K562 (cell line): ENCODE results near the gene ZSWIM4. TPM values are rescaled to one million over a fixed set of nuclear protein-coding genes. Genes with fewer than 3 reads are reported as not detected.

Experiments
- ARHGAP35 ChIP-seq: fragments of 450-650 bp; IDR thresholded peaks from 2 replicates; pipeline ENCODE4 v1.6.1; 2018; ENCODE audit not compliant: partially characterized antibody
- ATF7 ChIP-seq: fragments of 450-650 bp; IDR thresholded peaks from 2 replicates; pipeline ENCODE4 v1.7.1; 2014; ENCODE audit warnings: mild to moderate bottlenecking, moderate library complexity
- BACH1 ChIP-seq: fragments of 200-800 bp; sonication (Bioruptor generic); IDR thresholded peaks from 2 replicates; pipeline ENCODE4 v1.6.1; 2016; ENCODE audit warnings: missing genetic modification characterization, missing compliant biosample characterization
- EP300 ChIP-seq: IDR thresholded peaks from 2 replicates; pipeline ENCODE4 v1.6.1; 2012; ENCODE audit warnings: low read length, improper control_type of control experiment
- FOXM1 ChIP-seq, 2 experiments: fragments of 450-650 bp in 1 of 2; sonication (generic) in 1 of 2; formaldehyde crosslinking in 1 of 2; IDR thresholded peaks; 2 replicates each; pipeline versions ENCODE4 v1.6.1 to v1.9.0; 2017 to 2022; ENCODE audit warnings: low read depth in 2 of 2, mild to moderate bottlenecking in 2 of 2, missing genetic modification reagents in 1 of 2, moderate library complexity in 1 of 2
- GTF2E2 ChIP-seq: fragments of 200-800 bp; sonication (Bioruptor generic); IDR thresholded peaks from 2 replicates; pipeline ENCODE4 v1.6.1; 2016; ENCODE audit warnings: missing genetic modification characterization, missing compliant biosample characterization
- HCFC1 ChIP-seq: IDR thresholded peaks from 2 replicates; pipeline ENCODE4 v1.6.1; 2012; ENCODE audit warnings: low read depth, low read length, improper control_type of control experiment
- HSF4 ChIP-seq: fragments of 250-450 bp; sonication (Bioruptor Pico); IDR thresholded peaks from 2 replicates; pipeline ENCODE4 v2.1.2; 2022; ENCODE audit warnings: mild to moderate bottlenecking, moderate library complexity, borderline replicate concordance
- MBD2 ChIP-seq: sonication (generic); IDR thresholded peaks from 2 replicates; pipeline ENCODE4 v1.6.1; 2016; ENCODE audit warnings: low read depth, borderline replicate concordance
- MCM2 ChIP-seq: fragments of 450-650 bp; IDR thresholded peaks from 2 replicates; pipeline ENCODE4 v1.6.1; 2017; ENCODE audit warnings: low read depth, mild to moderate bottlenecking
- MIER1 ChIP-seq: fragments of 450-650 bp; IDR thresholded peaks from 2 replicates; pipeline ENCODE4 v1.6.1; 2016; ENCODE audit warnings: antibody characterized with exemption, mild to moderate bottlenecking, low read depth
- MTF1 ChIP-seq: fragments of 250-450 bp; sonication (Bioruptor Pico); IDR thresholded peaks from 2 replicates; pipeline ENCODE4 v1.9.0; 2021; ENCODE audit warnings: moderate library complexity, mild to moderate bottlenecking, inconsistent platforms, borderline replicate concordance
- MYNN ChIP-seq, 2 experiments: sonication (generic); formaldehyde crosslinking in 1 of 2; IDR thresholded peaks; 2 replicates each; pipeline versions ENCODE4 v1.5.0 to v1.6.1; 2016 to 2020; ENCODE audit warnings: antibody characterized with exemption in 1 of 2, missing genetic modification reagents in 1 of 2
- NCOA2 ChIP-seq, 2 experiments: fragments of 450-650 bp; IDR thresholded peaks; 2 replicates each; pipeline ENCODE4 v1.6.1; 2018; ENCODE audit warnings: mild to moderate bottlenecking in 2 of 2, moderate library complexity in 1 of 2; ENCODE audit not compliant: partially characterized antibody in 2 of 2
- NEUROD1 ChIP-seq: fragments of 150-350 bp; IDR thresholded peaks from 2 replicates; pipeline ENCODE4 v1.6.1; 2014; ENCODE audit warnings: borderline replicate concordance, low read length, low read depth; ENCODE audit not compliant: partially characterized antibody
- PHB2 ChIP-seq: fragments of 450-650 bp; IDR thresholded peaks from 2 replicates; pipeline ENCODE4 v1.6.1; 2017; ENCODE audit warnings: low read depth
- PHF21A ChIP-seq: fragments of 450-650 bp; IDR thresholded peaks from 2 replicates; pipeline ENCODE4 v1.6.1; 2017; ENCODE audit warnings: low read depth, borderline replicate concordance
- PRMT5 ChIP-seq: sonication (generic); formaldehyde crosslinking; IDR thresholded peaks from 2 replicates; pipeline ENCODE4 v1.5.0; 2020; ENCODE audit warnings: missing genetic modification reagents
- RFX1 ChIP-seq: fragments of 450-650 bp; IDR thresholded peaks from 2 replicates; pipeline ENCODE4 v1.6.1; 2016; ENCODE audit warnings: mild to moderate bottlenecking, moderate library complexity
- SMARCA4 ChIP-seq: fragments of 450-650 bp; IDR thresholded peaks from 2 replicates; pipeline ENCODE4 v1.6.1; 2016
- TBP ChIP-seq: optimal IDR thresholded peaks from 2 replicates; pipeline ENCODE3; 2011; ENCODE audit warnings: low read depth, low read length, improper control_type of control experiment
- ZNF12 ChIP-seq: sonication (generic); formaldehyde crosslinking; IDR thresholded peaks from 2 replicates; pipeline ENCODE4 v1.4.0; 2020; ENCODE audit warnings: mild to moderate bottlenecking, missing genetic modification reagents
- ZNF23 ChIP-seq: fragments of 250-450 bp; sonication (Bioruptor Pico); IDR thresholded peaks from 2 replicates; pipeline ENCODE4 v1.4.0; 2020; ENCODE audit warnings: mild to moderate bottlenecking
- ZNF280B ChIP-seq: fragments of 250-450 bp; sonication (Bioruptor Pico); IDR thresholded peaks from 2 replicates; pipeline ENCODE4 v1.5.1; 2021; ENCODE audit warnings: mild to moderate bottlenecking
- ZNF764 ChIP-seq: fragments of 250-450 bp; sonication (Bioruptor Pico); IDR thresholded peaks from 2 replicates; pipeline ENCODE4 v1.4.0; 2020; ENCODE audit warnings: low read depth, mild to moderate bottlenecking, moderate library complexity
- polyA plus RNA-seq, 8 experiments: library from polyadenylated mRNA; depleted of rRNA in 4 of 8; stranded (reverse) in 5 of 8; unstranded in 3 of 8; fragments of >200 nt; fragmentation: Nextera tagmentation in 2 of 8; fragmentation: Illumina TruSeq in 1 of 8; extraction: Ambion mirVana in 2 of 8; extraction: Trizol in 1 of 8; gene quantifications; 2 replicates each; pipeline versions ENCODE4 v1.2.1 to v1.2.3, GENCODE V29; 2011 to 2014; ENCODE audit warnings: inconsistent platforms in 1 of 8, missing spikeins in 1 of 8
- total RNA-seq, 7 experiments: library from RNA; depleted of rRNA in 6 of 7; stranded (reverse); fragments of >200 nt in 6 of 7; fragmentation: Illumina TruSeq in 2 of 7; extraction: Trizol in 2 of 7; gene quantifications; 2 replicates each; pipeline versions ENCODE4 v1.2.1 to v1.2.3, GENCODE V29; 2011 to 2021; ENCODE audit warnings: low replicate concordance in 1 of 7
- TF ChIP-seq, protein P1 (sequence below): IDR thresholded peaks from 2 replicates; pipeline ENCODE4 v1.6.1; 2016; ENCODE audit warnings: missing genetic modification characterization, missing compliant biosample characterization
- TF ChIP-seq, protein P2 (sequence below): fragments of 450-650 bp; formaldehyde crosslinking; IDR thresholded peaks from 2 replicates; pipeline ENCODE4 v1.4.0; 2020; ENCODE audit warnings: mild to moderate bottlenecking, moderate library complexity

ZSWIM4 gene
- total and polyA plus RNA-seq, 9 of the 15 experiments (the other 6 are each of a cell fraction or from before 2014, with no cell fraction given): 0.25 to 3.7 (median 0.79) TPM; not detected in 2

DNA sequence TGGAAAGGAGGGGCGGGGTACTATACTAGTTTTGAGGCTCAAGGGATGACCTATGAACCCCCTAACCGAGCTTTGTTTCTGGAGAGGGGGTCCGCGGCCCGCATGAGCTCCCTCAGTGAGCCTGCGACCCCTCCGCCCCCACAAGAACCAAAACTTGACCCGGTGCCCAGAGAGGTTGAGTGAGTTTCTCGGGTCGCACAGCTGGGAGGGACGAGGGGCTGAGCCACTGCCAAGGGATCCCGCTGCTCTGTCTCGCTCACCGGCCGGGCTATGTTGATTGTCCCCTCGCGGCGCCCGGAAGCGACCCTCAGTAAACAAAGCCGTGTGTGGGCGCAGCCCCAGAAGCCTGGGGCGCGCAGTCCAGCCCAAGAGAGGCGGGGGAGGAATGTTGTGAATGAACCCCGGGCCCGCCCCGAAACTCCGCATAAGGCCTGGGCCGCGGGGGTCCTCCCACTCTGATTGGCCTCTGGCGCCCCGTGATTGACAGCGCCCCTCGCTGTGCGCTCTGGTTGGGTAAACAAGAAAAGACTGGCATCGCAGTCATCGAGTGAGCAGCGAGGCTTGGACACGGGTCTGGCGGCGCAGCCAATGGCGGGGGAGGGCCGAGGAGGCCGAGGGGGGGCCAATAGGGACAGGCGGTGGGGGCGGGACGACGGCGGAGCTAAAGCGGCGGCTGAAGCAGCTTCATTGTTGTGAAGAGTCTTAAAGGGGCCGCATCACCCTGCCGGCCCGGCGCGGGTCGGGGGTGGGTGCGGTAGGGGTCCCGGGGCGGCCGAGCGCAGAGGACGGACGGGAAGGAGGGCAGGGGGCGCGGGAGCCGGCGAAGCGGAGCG lies at the start of gene ZSWIM4 (continued):
- TF ChIP-seq MYNN (IDR thresholded peaks at IDR 0.05) (no peak), MYNN (CRISPR knock-in tag; IDR thresholded peaks at IDR 0.05) (no peak), ARHGAP35 (no peak), PHB2 (no peak), PRMT5 (CRISPR knock-in tag) (no peak), GTF2E2 (tag) (no peak), MIER1 (no peak), MTF1 (CRISPR knock-in tag) (no peak), RFX1 (no peak), ATF7 (peak; percentile 74; the same call in 1 of the 2 replicates), PHF21A (no peak), ZNF23 (CRISPR knock-in tag) (no peak), EP300 (no peak), HSF4 (CRISPR knock-in tag) (no peak), NCOA2 (IDR thresholded peaks at IDR 0.05; ENCODE audit: partially characterized antibody in 2 of 2) (no peak), HCFC1 (no peak), ZNF280B (no peak), NEUROD1 (peak; percentile 99), MBD2 (peak; percentile 100), MCM2 (no peak), FOXM1 (IDR thresholded peaks at IDR 0.05; ENCODE audit: low read depth) (peak; percentile 8; the same call in 1 of the 2 replicates), FOXM1 (CRISPR knock-in tag; IDR thresholded peaks at IDR 0.05; ENCODE audit: low read depth) (no peak), TBP (peak; percentile 49), SMARCA4 (no peak), BACH1 (no peak), ZNF764 (CRISPR knock-in tag) (no peak), ZNF12 (no peak)
- TF ChIP-seq, protein P1, sequence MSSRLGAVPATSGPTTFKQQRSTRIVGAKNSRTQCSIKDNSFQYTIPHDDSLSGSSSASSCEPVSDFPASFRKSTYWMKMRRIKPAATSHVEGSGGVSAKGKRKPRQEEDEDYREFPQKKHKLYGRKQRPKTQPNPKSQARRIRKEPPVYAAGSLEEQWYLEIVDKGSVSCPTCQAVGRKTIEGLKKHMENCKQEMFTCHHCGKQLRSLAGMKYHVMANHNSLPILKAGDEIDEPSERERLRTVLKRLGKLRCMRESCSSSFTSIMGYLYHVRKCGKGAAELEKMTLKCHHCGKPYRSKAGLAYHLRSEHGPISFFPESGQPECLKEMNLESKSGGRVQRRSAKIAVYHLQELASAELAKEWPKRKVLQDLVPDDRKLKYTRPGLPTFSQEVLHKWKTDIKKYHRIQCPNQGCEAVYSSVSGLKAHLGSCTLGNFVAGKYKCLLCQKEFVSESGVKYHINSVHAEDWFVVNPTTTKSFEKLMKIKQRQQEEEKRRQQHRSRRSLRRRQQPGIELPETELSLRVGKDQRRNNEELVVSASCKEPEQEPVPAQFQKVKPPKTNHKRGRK (tag): no peak
- TF ChIP-seq, protein P2, sequence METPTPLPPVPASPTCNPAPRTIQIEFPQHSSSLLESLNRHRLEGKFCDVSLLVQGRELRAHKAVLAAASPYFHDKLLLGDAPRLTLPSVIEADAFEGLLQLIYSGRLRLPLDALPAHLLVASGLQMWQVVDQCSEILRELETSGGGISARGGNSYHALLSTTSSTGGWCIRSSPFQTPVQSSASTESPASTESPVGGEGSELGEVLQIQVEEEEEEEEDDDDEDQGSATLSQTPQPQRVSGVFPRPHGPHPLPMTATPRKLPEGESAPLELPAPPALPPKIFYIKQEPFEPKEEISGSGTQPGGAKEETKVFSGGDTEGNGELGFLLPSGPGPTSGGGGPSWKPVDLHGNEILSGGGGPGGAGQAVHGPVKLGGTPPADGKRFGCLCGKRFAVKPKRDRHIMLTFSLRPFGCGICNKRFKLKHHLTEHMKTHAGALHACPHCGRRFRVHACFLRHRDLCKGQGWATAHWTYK (CRISPR knock-in tag): no peak
